ENCODE data around the gene CCDC28A.

The CCDC28A gene

DNA sequence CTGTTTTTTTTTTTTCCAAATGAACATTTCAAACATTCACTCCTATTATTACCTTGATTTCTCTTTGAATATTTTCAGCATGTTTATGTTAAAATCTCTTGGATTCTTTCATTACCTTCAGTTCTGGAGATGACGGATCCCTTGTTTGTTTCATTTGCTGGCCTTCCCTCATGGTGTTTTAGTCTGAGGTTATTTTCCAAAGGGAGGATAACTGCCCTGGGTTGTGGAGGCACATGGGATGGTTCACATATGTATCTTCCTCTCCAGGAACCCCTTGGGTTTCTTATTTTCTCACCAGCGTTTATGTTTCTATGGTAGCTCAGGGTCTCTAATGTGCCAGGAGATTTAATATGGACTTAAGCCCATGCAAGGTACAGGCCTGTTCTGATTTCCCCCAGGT lies 58.6 kb downstream of the CCDC28A start:
- no peak overlapping the region for H3K9ac ChIP-seq (ENCODE audit: low read length in 5 of 5)
- no peak overlapping the region for H3K27ac ChIP-seq (ENCODE audit: low read depth, low read length)
- H3K4me1 ChIP-seq (ENCODE audit: control insufficient read depth in 5 of 5, insufficient read depth in 5 of 5, low read length in 5 of 5) = no peaks in the 10 kb centered on the region
- H3K36me3 ChIP-seq (ENCODE audit: control insufficient read depth in 5 of 5, insufficient read depth in 5 of 5, low read length in 5 of 5) = no peaks in the 10 kb centered on the region
- no peak overlapping the region for H3K4me3 ChIP-seq (ENCODE audit: low read depth in 1 of 5, low read length in 5 of 5)
- no peaks in the 10 kb centered on the region for H3K27me3 ChIP-seq (ENCODE audit: control insufficient read depth in 5 of 5, insufficient read depth in 4 of 5, low read length in 5 of 5)
- no peaks in the 10 kb centered on the region for H3K9me3 ChIP-seq (ENCODE audit: control insufficient read depth in 5 of 5, low read length in 5 of 5)

DNA sequence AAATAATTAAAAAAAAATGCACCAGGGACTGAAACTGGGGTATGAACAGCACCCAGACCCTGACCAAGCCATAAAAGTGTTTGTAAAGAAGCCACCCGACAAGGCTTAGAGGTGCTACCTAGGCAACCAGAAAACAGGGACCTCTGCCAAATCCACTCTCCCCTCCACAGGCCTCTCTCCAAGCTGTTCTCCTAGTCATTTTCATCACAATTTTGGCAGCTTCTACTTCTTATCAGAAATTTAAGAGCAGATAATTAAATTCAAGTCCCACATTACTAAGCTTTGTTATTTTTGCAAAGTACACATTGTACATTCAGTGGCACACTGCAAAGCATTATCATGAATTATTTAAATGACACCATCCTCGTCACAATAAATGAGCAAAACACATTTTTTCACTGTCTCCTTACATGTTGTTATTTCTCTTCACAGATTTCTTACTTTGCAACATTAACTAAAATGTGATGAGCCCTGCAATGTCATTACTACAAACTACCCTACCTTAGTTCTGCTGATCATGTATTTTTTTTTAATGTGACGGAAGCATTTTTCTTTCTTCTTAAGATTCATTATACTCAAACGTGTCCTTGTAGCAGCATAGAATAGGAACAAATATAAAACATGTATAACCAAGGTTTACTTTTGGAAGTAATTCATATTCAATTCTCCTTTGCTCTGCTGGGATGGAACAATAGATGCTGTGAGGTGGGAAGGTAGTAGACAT lies 60.4 kb downstream of the CCDC28A start:
- Histone ChIP-seq H3K4me1 (ENCODE audit: control insufficient read depth in 5 of 5, insufficient read depth in 5 of 5, low read length in 5 of 5) (no peaks in the 10 kb centered on the region), H3K4me3 (ENCODE audit: low read depth in 1 of 5, low read length in 5 of 5) (no peak overlapping the region), H3K9me3 (ENCODE audit: control insufficient read depth in 5 of 5, low read length in 5 of 5) (no peaks in the 10 kb centered on the region), H3K27ac (ENCODE audit: low read depth, low read length) (no peak overlapping the region), H3K9ac (ENCODE audit: low read length in 5 of 5) (no peak overlapping the region), H3K36me3 (ENCODE audit: control insufficient read depth in 5 of 5, insufficient read depth in 5 of 5, low read length in 5 of 5) (no peaks in the 10 kb centered on the region), H3K27me3 (ENCODE audit: control insufficient read depth in 5 of 5, insufficient read depth in 4 of 5, low read length in 5 of 5) (no peaks in the 10 kb centered on the region)

DNA sequence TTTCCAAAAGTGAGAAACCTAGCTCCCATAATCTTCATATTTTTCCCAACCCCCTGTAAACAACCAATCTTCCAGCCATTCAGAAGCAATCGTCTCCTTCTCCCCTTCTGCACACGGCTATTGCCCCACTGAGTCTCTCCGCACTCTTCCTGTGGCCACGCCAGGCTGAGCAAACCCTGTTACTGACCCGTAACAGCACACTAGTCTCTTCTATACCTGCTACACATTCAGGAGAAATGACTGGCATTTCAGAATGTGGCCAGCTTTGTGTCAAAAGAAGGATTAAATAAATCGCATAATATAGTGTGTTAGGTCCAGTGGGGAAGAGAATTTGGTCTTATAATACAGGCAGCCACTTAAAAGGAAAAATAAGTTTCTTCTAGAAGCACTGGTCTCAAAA lies 63.7 kb downstream of the CCDC28A start:
- H3K9ac ChIP-seq (ENCODE audit: low read length in 5 of 5) = no peak overlapping the region
- no peak overlapping the region for H3K27ac ChIP-seq (ENCODE audit: low read depth, low read length)
- H3K27me3 ChIP-seq (ENCODE audit: control insufficient read depth in 5 of 5, insufficient read depth in 4 of 5, low read length in 5 of 5) = no peaks in the 10 kb centered on the region
- no peaks in the 10 kb centered on the region for H3K36me3 ChIP-seq (ENCODE audit: control insufficient read depth in 5 of 5, insufficient read depth in 5 of 5, low read length in 5 of 5)
- H3K9me3 ChIP-seq (ENCODE audit: control insufficient read depth in 5 of 5, low read length in 5 of 5) = no peaks in the 10 kb centered on the region
- H3K4me1 ChIP-seq (ENCODE audit: control insufficient read depth in 5 of 5, insufficient read depth in 5 of 5, low read length in 5 of 5) = no peaks in the 10 kb centered on the region
- H3K4me3 ChIP-seq (ENCODE audit: low read depth in 1 of 5, low read length in 5 of 5) = no peak overlapping the region

All from subcutaneous abdominal adipose tissue (tissue), 5 donors.